Psoas muscle (tissue), 7 donors: Measurements from ENCODE around the gene SLC4A8. TPM values are rescaled to one million over a fixed set of nuclear protein-coding genes. Genes with fewer than 3 reads are reported as not detected.

Experiments used
- polyA plus RNA-seq, 3 donors: library from polyadenylated mRNA; stranded (reverse); fragments of 200-250 nt; gene quantifications; one replicate each; pipeline ENCODE4 v1.2.3, GENCODE V29; 2013
- total RNA-seq, 4 donors: library from RNA; stranded (reverse); fragmentation: NEBNext Ultra II Directional in 2 of 4; extraction: Animal tissue kit (Norgen Biotek cat#: 25700) in 2 of 4; gene quantifications; one replicate each; pipeline versions ENCODE4 v1.2.1 to v1.2.4, GENCODE V29; 2021 to 2023
- donor health status: healthy with polysubstance abuse.
- donor health status: DM: no; HTN: no; CAD: no; lungs with moderate emphysema.
- donor health status: Bipolar disorder and iron deficiency.
- donor health status: healthy.
- donor health status: DM: no; HTN: no; CAD: no.
- donor health status: DM: no; HTN: no; CAD: no.
- donor health status: DM: yes; HTN: yes; CAD: no.

Gene SLC4A8
- total and polyA plus RNA-seq, 7 donors = 0.02 to 0.91 (median 0.09) TPM; not detected in 1

Other genes with a start within 250 kb of the SLC4A8 start
- 10 to 100 TPM in 3 of 4 donors, 1 to 10 TPM in 1; 7.3 to 20.9 (median 14.5) TPM for gene POU6F1, start 206.8 kb upstream of the SLC4A8 start, total RNA-seq
- gene POU6F1, start 206.8 kb upstream of the SLC4A8 start, polyA plus RNA-seq = 10 to 100 TPM in 1 of 3 donors, 1 to 10 TPM in 2; 2.3 to 10.3 (median 8.7) TPM
- gene DAZAP2, start 186.0 kb upstream of the SLC4A8 start, total RNA-seq = 100 to 1,000 TPM in 2 of 4 donors, 10 to 100 TPM in 2; 62.4 to 157 (median 105) TPM
- 100 to 1,000 TPM; 149 to 217 (median 199) TPM for gene DAZAP2, start 186.0 kb upstream of the SLC4A8 start, polyA plus RNA-seq
- gene SMAGP, start 154.4 kb upstream of the SLC4A8 start, total RNA-seq = 1 to 10 TPM; 1.8 to 2.9 (median 2.2) TPM
- gene SMAGP, start 154.4 kb upstream of the SLC4A8 start, polyA plus RNA-seq = 1 to 10 TPM; 2.1 to 5.2 (median 2.4) TPM
- gene BIN2, start 100.7 kb upstream of the SLC4A8 start, total RNA-seq = 1 to 10 TPM in 3 of 4 donors, under 1 TPM in 1; 0.81 to 2.0 (median 1.4) TPM
- gene BIN2, start 100.7 kb upstream of the SLC4A8 start, polyA plus RNA-seq = under 1 TPM; 0.37 to 0.47 (median 0.40) TPM
- not detected for gene CELA1, start 78.2 kb upstream of the SLC4A8 start, total RNA-seq
- gene CELA1, start 78.2 kb upstream of the SLC4A8 start, polyA plus RNA-seq = not detected
- gene GALNT6, start 33.4 kb upstream of the SLC4A8 start, total RNA-seq = 1 to 10 TPM in 2 of 4 donors, under 1 TPM in 2; 0.36 to 2.1 (median 0.84) TPM
- under 1 TPM; 0.10 to 0.40 (median 0.14) TPM for gene GALNT6, start 33.4 kb upstream of the SLC4A8 start, polyA plus RNA-seq
- under 1 TPM; 0.05 to 0.44 (median 0.26) TPM for gene SCN8A, start 166.4 kb downstream of the SLC4A8 start, total RNA-seq
- under 1 TPM; 0.03 to 0.08 (median 0.05) TPM for gene SCN8A, start 166.4 kb downstream of the SLC4A8 start, polyA plus RNA-seq